Liver (tissue), 9 donors: ENCODE results near the gene FAM241B. TPM values are rescaled to one million over a fixed set of nuclear protein-coding genes. Genes with fewer than 3 reads are reported as not detected.

Source experiments
- DNase-seq: peaks from one replicate; pipeline ENCODE4 v3.0.0-alpha.2; 2017; ENCODE audit warnings: low spot score
- H3K27ac ChIP-seq, 2 donors: one replicate each; pipeline ENCODE4 v1.7.0; 2013; ENCODE audit warnings: inconsistent platforms in 2 of 2, low read length in 2 of 2, control low read depth in 1 of 2, low read depth in 1 of 2, mild to moderate bottlenecking in 1 of 2
- H3K27me3 ChIP-seq, 4 donors: one replicate each; pipeline versions ENCODE4 v1.6.1 to v1.7.0; 2013; ENCODE audit warnings: low read length in 3 of 4, inconsistent platforms in 1 of 4, mild to moderate bottlenecking in 1 of 4, moderate library complexity in 1 of 4; ENCODE audit not compliant: control insufficient read depth in 4 of 4, insufficient read depth in 4 of 4
- H3K36me3 ChIP-seq, 4 donors: one replicate each; pipeline versions ENCODE4 v1.6.1 to v1.7.0; 2013; ENCODE audit warnings: low read length in 3 of 4, mild to moderate bottlenecking in 3 of 4, low read depth in 1 of 4, moderate library complexity in 1 of 4; ENCODE audit not compliant: control insufficient read depth in 4 of 4, insufficient read depth in 3 of 4
- H3K4me1 ChIP-seq, 4 donors: one replicate each; pipeline versions ENCODE4 v1.6.1 to v1.7.0; 2013; ENCODE audit warnings: low read length in 3 of 4, mild to moderate bottlenecking in 3 of 4, moderate library complexity in 1 of 4; ENCODE audit not compliant: control insufficient read depth in 4 of 4, insufficient read depth in 4 of 4
- H3K4me3 ChIP-seq, 3 donors: one replicate each; pipeline versions ENCODE4 v1.6.1 to v1.7.0; 2013; ENCODE audit warnings: low read length in 3 of 3, control low read depth in 1 of 3, low read depth in 1 of 3, mild to moderate bottlenecking in 1 of 3
- H3K9ac ChIP-seq, 2 donors: one replicate each; pipeline ENCODE4 v1.7.0; 2013; ENCODE audit warnings: low read length in 2 of 2, mild to moderate bottlenecking in 2 of 2, moderate library complexity in 2 of 2, control low read depth in 1 of 2, low read depth in 1 of 2
- H3K9me3 ChIP-seq, 4 donors: one replicate each; pipeline versions ENCODE4 v1.6.1 to v1.7.0; 2013; ENCODE audit warnings: low read length in 3 of 4; ENCODE audit not compliant: control insufficient read depth in 4 of 4
- ATF3 ChIP-seq: IDR thresholded peaks from 2 replicates; pipeline ENCODE4 v1.6.1; 2016; ENCODE audit warnings: antibody characterized with exemption
- CTCF ChIP-seq: fragments of 150-350 bp; IDR thresholded peaks from 2 replicates; pipeline ENCODE4 v1.5.1; 2017; ENCODE audit warnings: improper control_type of control experiment, low read depth, low read length; ENCODE audit not compliant: missing input control
- FOXA2 ChIP-seq: IDR thresholded peaks from 2 replicates; pipeline ENCODE4 v1.6.1; 2016; ENCODE audit warnings: antibody characterized with exemption
- HNF4A ChIP-seq, 2 donors: conservative IDR thresholded peaks; 2 replicates each; pipeline ENCODE4 v1.6.1; 2016; ENCODE audit warnings: antibody characterized with exemption in 2 of 2, mild to moderate bottlenecking in 2 of 2
- RAD21 ChIP-seq, 2 donors: IDR thresholded peaks; 2 replicates each; pipeline ENCODE4 v1.6.1; 2016; ENCODE audit warnings: antibody characterized with exemption in 2 of 2, mild to moderate bottlenecking in 2 of 2
- REST ChIP-seq: IDR thresholded peaks from 2 replicates; pipeline ENCODE4 v1.6.1; 2016; ENCODE audit warnings: antibody characterized with exemption, mild to moderate bottlenecking
- YY1 ChIP-seq: IDR thresholded peaks from 2 replicates; pipeline ENCODE4 v1.6.1; 2016; ENCODE audit warnings: antibody characterized with exemption, mild to moderate bottlenecking
- WGBS: extraction: QIAGEN DNeasy Blood & Tissue Kit; methylation state at CpG from one replicate; pipeline ENCODE4 v1.1.7; 2013; 5-methylcytosine and 5-hydroxymethylcytosine counted together
- polyA plus RNA-seq, 2 donors: library from polyadenylated mRNA; stranded (reverse) in 1 of 2; unstranded in 1 of 2; fragments of 200-250 nt in 1 of 2; fragments of >200 nt in 1 of 2; fragmentation: Nextera tagmentation in 1 of 2; extraction: Ambion mirVana in 1 of 2; gene quantifications; one replicate each; pipeline versions ENCODE4 v1.2.1 to v1.2.3, GENCODE V29; 2013 to 2015
- total RNA-seq, 2 donors: library from RNA; depleted of rRNA; stranded (reverse); fragments of >200 nt; gene quantifications; one replicate each; pipeline ENCODE4 v1.2.3, GENCODE V29; 2014
- donor health status: healthy.
- donor health status: healthy.
- donor health status: healthy.
- donor health status: healthy.
- donor health status: healthy.

The FAM241B gene
- total and polyA plus RNA-seq, 4 donors, result 0.84 to 2.5 (median 1.7) TPM

- 94% methylated on average over 14 of the region's 14 CpGs for WGBS
- Histone ChIP-seq H3K27ac (no peak overlapping the region), H3K4me3 (no peak overlapping the region), H3K27me3 (no peaks in the 10 kb centered on the region), H3K9me3 (no peaks in the 10 kb centered on the region), H3K36me3 (no peaks in the 10 kb centered on the region), H3K4me1 (peaks cover 2 to 13% (median 8%) of the 10 kb centered on the region in 4 donors), H3K9ac (no peak overlapping the region)
- DNase-seq, result no peak
- no peak for TF ChIP-seq REST
- TF ChIP-seq YY1, result no peak
- TF ChIP-seq CTCF, result no peak
- TF ChIP-seq ATF3, result no peak
Measured at GRCh38 chr10:69633673-69634635, 3.9 kb downstream of the FAM241B start.

- Histone ChIP-seq H3K27me3 (no peaks in the 10 kb centered on the region), H3K27ac (no peak overlapping the region), H3K36me3 (no peaks in the 10 kb centered on the region), H3K9me3 (no peaks in the 10 kb centered on the region), H3K9ac (no peak overlapping the region), H3K4me3 (no peak overlapping the region), H3K4me1 (peaks cover 2 to 8% (median 5%) of the 10 kb centered on the region in 4 donors)
- DNase-seq, result no peak
- TF ChIP-seq REST, result no peak
- TF ChIP-seq RAD21 (IDR thresholded peaks at IDR 0.05), result no peak
- TF ChIP-seq HNF4A (conservative IDR thresholded peaks at IDR 0.05), result no peak
- TF ChIP-seq FOXA2, result no peak
- 91% methylated on average over 9 of the region's 9 CpGs for WGBS
Measured at GRCh38 chr10:69634759-69635425, 4.8 kb downstream of the FAM241B start.
